Measurements from ENCODE around the gene ABCG1.

- TF ChIP-seq EP300 (IDR thresholded peaks at IDR 0.05) (no peak), CTCF (IDR thresholded peaks at IDR 0.05) (no peak), POLR2A (IDR thresholded peaks at IDR 0.05) (no peak)
These were observed 20.6 kb downstream of the ABCG1 start for GRCh38 chr21:42239556-42239955.

Data from stomach (tissue), 4 donors.